ENCODE data around the gene SSPN. TPM values are rescaled to one million over a fixed set of nuclear protein-coding genes. Genes with fewer than 3 reads are reported as not detected.

Gene SSPN
- polyA plus RNA-seq, 1 donor from 2014 or later = 0.26 TPM

DNA sequence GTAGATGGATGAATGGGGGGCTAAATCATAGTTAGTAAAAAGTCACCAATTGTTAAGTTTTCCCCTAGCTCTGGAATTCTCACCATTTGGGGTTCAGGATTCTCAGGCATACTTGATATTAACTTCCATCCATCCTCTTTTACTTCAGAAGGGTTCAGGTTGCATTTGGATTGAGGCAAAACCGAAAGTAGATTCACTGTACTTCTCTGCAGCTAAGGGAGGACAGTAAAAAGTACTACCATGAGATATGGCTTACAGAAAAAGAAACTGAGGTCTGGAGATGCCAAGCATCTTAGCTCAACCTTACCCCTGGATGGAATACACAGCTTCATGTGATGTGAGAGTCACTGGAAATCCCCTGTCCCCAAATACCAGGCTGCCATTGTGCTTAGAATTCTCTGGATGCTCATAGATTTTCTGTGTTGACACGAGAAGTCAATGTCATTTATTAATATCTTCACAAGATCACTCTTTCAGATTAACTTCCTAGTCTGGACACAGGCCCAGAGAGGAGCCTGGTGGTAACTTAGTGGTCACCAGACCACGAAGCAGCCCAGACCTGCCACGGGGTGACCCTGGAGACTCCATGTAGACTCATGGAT, 87.1 kb downstream of the SSPN start:
- H3K4me2 ChIP-seq (ENCODE audit: low read length) = no peak overlapping the region
- no peaks in the 10 kb centered on the region for H3K27me3 ChIP-seq (ENCODE audit: insufficient read depth, low read depth, low read length)
- H3K36me3 ChIP-seq (ENCODE audit: insufficient read depth, low read length) = no peaks in the 10 kb centered on the region
- no peak for TF ChIP-seq EP300 (conservative IDR thresholded peaks at IDR 0.05; ENCODE audit: poor library complexity, severe bottlenecking)
- TF ChIP-seq, protein P1, sequence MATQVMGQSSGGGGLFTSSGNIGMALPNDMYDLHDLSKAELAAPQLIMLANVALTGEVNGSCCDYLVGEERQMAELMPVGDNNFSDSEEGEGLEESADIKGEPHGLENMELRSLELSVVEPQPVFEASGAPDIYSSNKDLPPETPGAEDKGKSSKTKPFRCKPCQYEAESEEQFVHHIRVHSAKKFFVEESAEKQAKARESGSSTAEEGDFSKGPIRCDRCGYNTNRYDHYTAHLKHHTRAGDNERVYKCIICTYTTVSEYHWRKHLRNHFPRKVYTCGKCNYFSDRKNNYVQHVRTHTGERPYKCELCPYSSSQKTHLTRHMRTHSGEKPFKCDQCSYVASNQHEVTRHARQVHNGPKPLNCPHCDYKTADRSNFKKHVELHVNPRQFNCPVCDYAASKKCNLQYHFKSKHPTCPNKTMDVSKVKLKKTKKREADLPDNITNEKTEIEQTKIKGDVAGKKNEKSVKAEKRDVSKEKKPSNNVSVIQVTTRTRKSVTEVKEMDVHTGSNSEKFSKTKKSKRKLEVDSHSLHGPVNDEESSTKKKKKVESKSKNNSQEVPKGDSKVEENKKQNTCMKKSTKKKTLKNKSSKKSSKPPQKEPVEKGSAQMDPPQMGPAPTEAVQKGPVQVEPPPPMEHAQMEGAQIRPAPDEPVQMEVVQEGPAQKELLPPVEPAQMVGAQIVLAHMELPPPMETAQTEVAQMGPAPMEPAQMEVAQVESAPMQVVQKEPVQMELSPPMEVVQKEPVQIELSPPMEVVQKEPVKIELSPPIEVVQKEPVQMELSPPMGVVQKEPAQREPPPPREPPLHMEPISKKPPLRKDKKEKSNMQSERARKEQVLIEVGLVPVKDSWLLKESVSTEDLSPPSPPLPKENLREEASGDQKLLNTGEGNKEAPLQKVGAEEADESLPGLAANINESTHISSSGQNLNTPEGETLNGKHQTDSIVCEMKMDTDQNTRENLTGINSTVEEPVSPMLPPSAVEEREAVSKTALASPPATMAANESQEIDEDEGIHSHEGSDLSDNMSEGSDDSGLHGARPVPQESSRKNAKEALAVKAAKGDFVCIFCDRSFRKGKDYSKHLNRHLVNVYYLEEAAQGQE (IDR thresholded peaks at IDR 0.05; ENCODE audit: borderline replicate concordance) = no peak
- H3F3A ChIP-seq (ENCODE audit: insufficient read depth, low read length, poor library complexity, severe bottlenecking) = no peaks in the 10 kb centered on the region
- no peaks in the 10 kb centered on the region for H3K9me2 ChIP-seq (ENCODE audit: insufficient read depth, low read length)
- H3K27ac ChIP-seq (ENCODE audit: low read length) = no peak overlapping the region
- no peak overlapping the region for H3K4me3 ChIP-seq (ENCODE audit: low read length)
- H3K9me3 ChIP-seq (ENCODE audit: low read length) = no peaks in the 10 kb centered on the region
- no peak overlapping the region for H2AFZ ChIP-seq (ENCODE audit: low read depth, low read length)
- H3K79me2 ChIP-seq (replicated peaks; ENCODE audit: insufficient read depth, low read length) = no peaks in the 10 kb centered on the region
- H3K9ac ChIP-seq (ENCODE audit: low read length) = no peak overlapping the region
- H4K20me1 ChIP-seq (ENCODE audit: insufficient read depth) = no peaks in the 10 kb centered on the region

- H3K9me2 ChIP-seq (ENCODE audit: insufficient read depth, low read length) = no peaks in the 10 kb centered on the region
- no peaks in the 10 kb centered on the region for H4K20me1 ChIP-seq (ENCODE audit: insufficient read depth)
- H3K4me3 ChIP-seq (ENCODE audit: low read length) = no peak overlapping the region
- no peak overlapping the region for H3K9ac ChIP-seq (ENCODE audit: low read length)
- H3K9me3 ChIP-seq (ENCODE audit: low read length) = no peaks in the 10 kb centered on the region
- no peak overlapping the region for H2AFZ ChIP-seq (ENCODE audit: low read depth, low read length)
- no peaks in the 10 kb centered on the region for H3K36me3 ChIP-seq (ENCODE audit: insufficient read depth, low read length)
- no peaks in the 10 kb centered on the region for H3K27me3 ChIP-seq (ENCODE audit: insufficient read depth, low read depth, low read length)
- no peak overlapping the region for H3K27ac ChIP-seq (ENCODE audit: low read length)
- H3K79me2 ChIP-seq (replicated peaks; ENCODE audit: insufficient read depth, low read length) = no peaks in the 10 kb centered on the region
- no peak for TF ChIP-seq EZH2 (IDR thresholded peaks at IDR 0.05; ENCODE audit: borderline replicate concordance, insufficient read depth, low read length, poor library complexity, severe bottlenecking)
- no peak for TF ChIP-seq EP300 (conservative IDR thresholded peaks at IDR 0.05; ENCODE audit: poor library complexity, severe bottlenecking)
- TF ChIP-seq TAF1 (IDR thresholded peaks at IDR 0.05; ENCODE audit: low read depth) = no peak
- TF ChIP-seq, protein P2, sequence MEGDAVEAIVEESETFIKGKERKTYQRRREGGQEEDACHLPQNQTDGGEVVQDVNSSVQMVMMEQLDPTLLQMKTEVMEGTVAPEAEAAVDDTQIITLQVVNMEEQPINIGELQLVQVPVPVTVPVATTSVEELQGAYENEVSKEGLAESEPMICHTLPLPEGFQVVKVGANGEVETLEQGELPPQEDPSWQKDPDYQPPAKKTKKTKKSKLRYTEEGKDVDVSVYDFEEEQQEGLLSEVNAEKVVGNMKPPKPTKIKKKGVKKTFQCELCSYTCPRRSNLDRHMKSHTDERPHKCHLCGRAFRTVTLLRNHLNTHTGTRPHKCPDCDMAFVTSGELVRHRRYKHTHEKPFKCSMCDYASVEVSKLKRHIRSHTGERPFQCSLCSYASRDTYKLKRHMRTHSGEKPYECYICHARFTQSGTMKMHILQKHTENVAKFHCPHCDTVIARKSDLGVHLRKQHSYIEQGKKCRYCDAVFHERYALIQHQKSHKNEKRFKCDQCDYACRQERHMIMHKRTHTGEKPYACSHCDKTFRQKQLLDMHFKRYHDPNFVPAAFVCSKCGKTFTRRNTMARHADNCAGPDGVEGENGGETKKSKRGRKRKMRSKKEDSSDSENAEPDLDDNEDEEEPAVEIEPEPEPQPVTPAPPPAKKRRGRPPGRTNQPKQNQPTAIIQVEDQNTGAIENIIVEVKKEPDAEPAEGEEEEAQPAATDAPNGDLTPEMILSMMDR (IDR thresholded peaks at IDR 0.05; ENCODE audit: poor library complexity, severe bottlenecking) = no peak
- TF ChIP-seq, protein P1 (IDR thresholded peaks at IDR 0.05; ENCODE audit: borderline replicate concordance) = no peak
- TF ChIP-seq MXI1 (conservative IDR thresholded peaks at IDR 0.05; ENCODE audit: poor library complexity, severe bottlenecking) = no peak
- no peak for TF ChIP-seq POLR2AphosphoS5 (IDR thresholded peaks at IDR 0.05)
- TF ChIP-seq RAD21 (conservative IDR thresholded peaks at IDR 0.05) = no peak
- no peak for TF ChIP-seq SMC3 (conservative IDR thresholded peaks at IDR 0.05; ENCODE audit: poor library complexity)
- no peak overlapping the region for H3K4me2 ChIP-seq (ENCODE audit: low read length)
- no peaks in the 10 kb centered on the region for H3F3A ChIP-seq (ENCODE audit: insufficient read depth, low read length, poor library complexity, severe bottlenecking)
Measured at GRCh38 chr12:26283046-26283445, 87.7 kb downstream of the SSPN start.

All from neural cell (in vitro differentiated cells).